GM18868 (cell line): Measurements from ENCODE around the gene KCNN2.
A peak's percentile ranks its signal among the peaks of the same experiment; 100 is the strongest.
"Not testable (repeated sequence)": the region's sequence is repeated elsewhere in the genome, so short reads cannot be mapped to it uniquely, and the experiment has no call there.

ENCODE experiments used
- ATAC-seq: cut with Tn5 transposase; IDR thresholded peaks from one replicate; pipeline ENCODE4 v1.9.1; 2021; ENCODE audit warnings: mild to moderate bottlenecking, moderate library complexity; ENCODE audit not compliant: unreplicated experiment

Gene KCNN2

GRCh38 chr5:114418176-114419066, 56.6 kb downstream of the KCNN2 start:
- peak; percentile 98 for ATAC-seq

- ATAC-seq = peak; percentile 35
Observed at GRCh38 chr5:114419067-114419388, 57.2 kb downstream of the KCNN2 start.

DNA sequence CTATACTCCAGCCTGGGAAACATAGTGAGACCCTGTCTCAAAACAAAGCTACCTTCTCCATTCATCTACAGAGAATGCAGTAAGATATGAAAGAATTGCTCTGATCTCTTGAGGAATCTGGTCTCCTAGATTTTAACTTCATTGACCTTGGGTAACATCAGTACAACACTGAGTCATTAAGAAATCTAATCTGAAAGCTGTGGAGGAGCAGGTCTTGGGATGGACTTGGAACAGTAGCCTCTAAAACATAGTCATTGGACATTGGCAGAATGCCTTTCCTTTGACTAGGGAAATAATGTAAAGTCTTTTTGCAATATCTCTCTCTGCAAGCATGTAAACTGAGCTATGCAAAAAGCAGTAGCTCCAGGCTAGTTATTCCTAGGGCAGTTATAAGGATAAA, 58.1 kb downstream of the KCNN2 start:
- ATAC-seq = no peak

DNA sequence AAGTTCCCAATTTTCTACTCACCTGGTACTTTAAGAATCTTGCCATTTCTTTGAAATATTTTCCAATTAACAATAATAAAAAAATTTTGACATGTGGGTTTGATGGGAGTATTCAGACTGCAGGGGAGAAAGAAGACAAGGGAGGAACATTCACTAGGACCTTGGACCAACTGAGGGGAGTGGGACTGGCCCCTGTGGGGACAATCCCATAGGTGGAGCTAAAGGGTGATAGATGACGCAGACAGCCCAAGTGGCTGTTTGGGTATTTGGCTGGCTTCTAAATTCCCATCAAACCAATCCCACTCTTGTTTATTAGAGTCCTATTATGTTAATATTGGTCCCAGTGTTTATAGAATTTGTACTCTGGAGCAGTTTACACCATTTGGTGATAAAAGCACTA, 65.3 kb downstream of the KCNN2 start:
- no peak for ATAC-seq

GRCh38 chr5:114430532-114430931, 68.7 kb downstream of the KCNN2 start:
- ATAC-seq = peak; percentile 52

DNA sequence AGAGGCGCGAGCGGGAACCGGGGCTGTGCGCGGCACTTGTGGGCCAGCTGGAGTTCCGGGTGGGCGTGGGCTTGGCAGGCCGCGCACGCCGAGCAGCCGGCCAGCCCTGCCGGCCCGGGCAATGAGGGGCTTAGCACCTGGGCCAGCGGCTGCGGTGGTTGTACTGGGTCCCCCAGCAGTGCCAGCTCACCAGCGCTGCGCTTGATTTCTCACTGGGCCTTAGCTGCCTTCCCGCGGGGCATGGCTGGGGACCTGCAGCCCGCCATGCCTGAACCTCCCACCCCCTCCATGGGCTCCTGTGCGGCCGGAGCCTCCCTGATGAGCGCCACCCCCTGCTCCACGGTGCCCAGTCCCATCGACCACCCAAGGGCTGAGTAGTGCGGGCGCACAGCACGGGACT, 70.8 kb downstream of the KCNN2 start:
- ATAC-seq = not testable (repeated sequence)

DNA sequence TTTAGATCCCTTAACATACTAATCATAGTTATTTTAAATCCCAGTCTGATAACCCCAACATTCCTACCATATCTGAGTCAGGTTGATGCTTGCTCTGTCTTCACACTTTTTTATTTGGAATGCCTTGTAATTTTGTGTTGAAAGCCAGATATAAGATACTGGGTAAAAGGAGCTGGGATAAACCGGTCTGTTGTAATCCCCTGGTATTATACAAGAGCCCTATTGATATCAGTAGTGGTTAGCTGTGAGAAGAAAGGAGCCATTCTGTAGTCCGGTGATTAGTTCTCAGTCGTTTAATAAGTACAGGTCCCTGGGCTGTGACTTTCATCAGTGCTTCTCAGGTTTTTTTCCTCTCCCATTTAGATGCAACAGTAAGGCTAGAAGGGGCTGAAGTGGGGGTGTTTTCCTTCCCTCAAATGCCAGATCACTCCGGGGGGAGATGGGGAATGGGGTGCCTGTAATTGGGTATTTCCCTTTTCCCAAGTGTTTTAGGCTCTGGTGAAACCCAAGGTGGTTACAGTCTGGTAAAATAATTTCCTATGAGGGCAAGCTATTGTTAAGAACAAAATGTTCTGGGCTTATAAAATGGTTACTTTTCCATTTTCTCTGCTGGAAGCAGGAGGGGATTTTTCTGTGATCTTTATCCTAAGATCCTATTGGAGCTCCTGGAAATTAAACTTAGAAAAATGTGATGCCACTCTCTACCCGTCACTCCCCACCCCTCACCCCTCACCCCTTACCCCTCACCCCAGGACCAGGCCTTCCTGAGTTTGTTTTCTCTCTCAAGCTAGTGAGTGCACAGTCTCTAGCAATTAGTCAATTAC, 72.7 kb downstream of the KCNN2 start:
- peak; percentile 35 for ATAC-seq

DNA sequence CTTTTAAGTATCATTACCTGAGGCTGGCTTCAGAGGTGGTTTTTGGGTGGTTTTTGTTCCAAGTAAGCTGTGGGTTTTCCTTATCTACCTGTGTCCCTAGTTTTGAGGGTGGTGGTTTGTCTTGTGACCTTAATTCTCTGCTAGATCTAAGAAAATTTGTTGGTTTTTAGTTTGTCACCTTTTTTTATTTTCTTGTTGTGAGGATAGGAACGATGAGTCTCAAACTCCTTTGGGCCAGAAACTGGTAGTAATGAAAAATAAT, 73.3 kb downstream of the KCNN2 start:
- ATAC-seq = no peak

- peak; percentile 76 for ATAC-seq
Observed at GRCh38 chr5:114435885-114436299, 74.0 kb downstream of the KCNN2 start.

- no peak for ATAC-seq
Observed at GRCh38 chr5:114437936-114438335, 76.1 kb downstream of the KCNN2 start.

- no peak for ATAC-seq
Observed at GRCh38 chr5:114438471-114438870, 76.6 kb downstream of the KCNN2 start.

- ATAC-seq = peak; percentile 45
Observed at GRCh38 chr5:114447084-114447773, 85.4 kb downstream of the KCNN2 start.

- ATAC-seq = no peak
Observed at GRCh38 chr5:114448481-114448880, 86.6 kb downstream of the KCNN2 start.

DNA sequence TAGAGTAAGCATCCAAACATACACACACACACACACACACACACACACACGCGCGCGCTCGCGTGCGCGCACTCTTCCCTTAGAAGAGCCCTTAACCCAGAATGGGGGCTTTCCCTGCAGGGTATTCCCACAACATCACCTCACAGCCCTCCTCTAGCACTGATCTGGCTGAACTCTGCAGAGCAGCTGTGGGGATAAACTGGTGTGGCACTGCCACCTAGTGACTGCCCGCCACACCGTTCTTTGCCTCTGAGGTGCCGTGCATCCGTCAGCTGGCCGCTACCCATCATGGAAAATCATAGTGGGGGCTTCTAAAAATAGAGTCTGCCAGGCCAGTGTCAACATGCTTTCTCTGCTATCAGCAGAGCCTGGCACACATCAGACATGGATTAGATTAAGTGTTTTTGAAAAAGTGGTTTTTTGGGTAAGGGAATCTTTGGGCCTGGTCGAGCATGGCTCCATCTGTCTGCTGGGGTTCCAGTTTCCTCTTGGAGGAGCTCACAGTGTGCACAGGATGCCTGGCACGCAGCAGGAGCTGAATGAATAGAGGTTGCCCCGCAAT, 88.1 kb downstream of the KCNN2 start:
- ATAC-seq = peak; percentile 96

GRCh38 chr5:114450437-114450836, 88.6 kb downstream of the KCNN2 start:
- no peak for ATAC-seq

GRCh38 chr5:114458726-114459125, 96.9 kb downstream of the KCNN2 start:
- ATAC-seq = no peak

GRCh38 chr5:114467171-114467570, 105.3 kb downstream of the KCNN2 start:
- no peak for ATAC-seq

GRCh38 chr5:114467729-114468128, 105.9 kb downstream of the KCNN2 start:
- ATAC-seq = no peak

DNA sequence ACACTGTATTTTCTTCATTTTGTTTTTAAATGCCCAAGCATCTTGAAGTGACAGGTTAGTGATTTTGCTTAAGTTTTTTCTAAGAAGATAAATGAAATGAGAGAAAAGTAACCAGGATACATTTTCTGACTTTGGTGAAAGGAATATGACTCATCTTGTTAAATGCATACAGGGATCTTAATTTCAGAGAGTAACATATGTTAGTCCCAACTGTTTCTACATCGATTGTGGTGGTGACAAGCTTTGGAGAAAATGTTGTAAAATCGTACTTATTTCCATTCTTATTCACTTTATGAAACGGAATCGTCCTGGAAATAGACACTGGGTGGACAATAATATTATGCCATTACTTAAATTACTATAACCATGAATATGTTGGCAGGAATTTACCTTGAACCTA, 107.5 kb downstream of the KCNN2 start:
- no peak for ATAC-seq

DNA sequence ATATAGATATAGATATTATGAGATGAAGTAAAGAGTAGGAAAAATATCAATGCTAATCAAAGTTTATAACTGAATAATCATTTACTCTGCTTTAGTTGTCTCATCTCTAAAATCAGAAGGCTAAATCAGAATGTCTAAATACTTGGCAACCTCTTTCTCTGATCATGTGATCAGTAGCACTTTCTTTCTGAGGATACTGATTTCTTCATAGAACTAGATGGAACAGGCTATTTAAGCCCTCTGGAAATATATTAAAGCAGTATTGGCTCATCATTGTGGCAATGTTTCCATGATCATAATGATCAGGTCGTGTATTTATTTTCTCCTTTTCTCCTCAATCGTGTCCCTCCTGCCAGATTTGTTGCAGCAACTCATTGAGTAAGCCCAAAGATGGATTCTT, 109.7 kb downstream of the KCNN2 start:
- ATAC-seq = no peak

- ATAC-seq = no peak
Observed at GRCh38 chr5:114473541-114473940, 111.7 kb downstream of the KCNN2 start.
